ENCODE measurements around the gene C6orf89. TPM values are rescaled to one million over a fixed set of nuclear protein-coding genes. Genes with fewer than 3 reads are reported as not detected.
"Not testable (repeated sequence)": the region's sequence is repeated elsewhere in the genome, so short reads cannot be mapped to it uniquely, and the experiment has no call there.

C6orf89 gene
- total RNA-seq, 1 donor from 2014 or later = 54.2 TPM

DNA sequence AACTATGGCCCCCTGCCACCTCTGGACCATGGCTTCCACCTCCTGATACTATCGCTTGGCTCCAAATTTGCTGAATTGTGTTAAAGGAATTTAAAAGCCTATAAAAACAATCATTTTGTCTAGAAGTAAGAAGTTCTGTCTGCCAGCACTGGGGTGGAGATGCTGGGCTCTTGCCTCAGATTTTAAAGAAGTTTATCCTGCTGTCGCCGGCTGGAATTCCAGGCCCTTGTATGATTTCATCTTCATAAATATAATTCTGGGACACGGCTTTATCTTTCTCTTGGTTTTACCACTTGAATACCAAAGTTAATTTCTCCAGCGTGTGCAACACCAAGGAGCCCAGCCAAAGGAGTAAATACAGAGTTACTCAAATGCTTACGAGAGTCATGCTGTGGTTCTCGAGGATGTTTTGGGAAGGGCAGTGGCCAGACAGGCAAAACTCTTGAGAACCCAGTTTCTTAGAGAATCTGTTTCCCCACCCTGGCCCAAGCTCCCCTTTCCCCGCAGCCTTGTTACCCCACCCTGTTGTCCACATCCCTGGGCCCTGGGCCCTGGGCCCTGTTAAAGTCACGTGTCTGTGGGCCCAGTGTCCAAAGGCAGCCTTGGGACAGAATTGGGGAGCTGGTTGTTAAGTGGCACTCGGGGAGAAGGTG, 31.9 kb downstream of the C6orf89 start:
- intact Hi-C loops (cut with micrococcal nuclease) = no loop called here

- intact Hi-C loops (cut with micrococcal nuclease) = no loop called here
Measured at GRCh38 chr6:36920049-36920448, 34.3 kb downstream of the C6orf89 start.

GRCh38 chr6:36920546-36920945, 34.8 kb downstream of the C6orf89 start:
- intact Hi-C loops (cut with micrococcal nuclease) = no loop called here

DNA sequence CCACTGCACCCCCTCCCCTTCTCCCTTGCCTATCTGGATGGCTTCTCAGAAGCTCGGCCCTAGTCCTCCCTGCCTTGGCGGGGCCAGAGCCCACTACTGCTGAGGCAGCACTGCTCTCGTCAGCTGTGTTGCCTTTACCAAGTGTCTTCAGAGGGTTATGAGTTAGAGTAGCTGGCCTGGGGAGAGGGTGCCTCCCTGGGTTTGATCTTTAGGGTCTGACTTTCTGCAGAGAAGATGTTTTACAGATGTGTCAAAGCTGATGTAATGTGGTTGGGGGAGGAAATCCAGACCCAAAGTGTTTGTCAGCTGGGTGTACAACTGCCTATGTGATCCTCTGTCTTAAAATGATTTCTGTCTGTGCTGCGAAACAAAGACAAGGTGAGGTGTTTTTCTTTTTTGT, 38.4 kb downstream of the C6orf89 start:
- intact Hi-C loops (cut with micrococcal nuclease) = loop anchor here (1.0 kb wide), 1 partner anchor 12 kb away; no protein-coding TSS in a partner anchor

- intact Hi-C loops (cut with micrococcal nuclease) = loop anchor here (1.0 kb wide), 1 partner anchor 13 kb away; no protein-coding TSS in a partner anchor
Measured at GRCh38 chr6:36924778-36925374, 39.1 kb downstream of the C6orf89 start.

DNA sequence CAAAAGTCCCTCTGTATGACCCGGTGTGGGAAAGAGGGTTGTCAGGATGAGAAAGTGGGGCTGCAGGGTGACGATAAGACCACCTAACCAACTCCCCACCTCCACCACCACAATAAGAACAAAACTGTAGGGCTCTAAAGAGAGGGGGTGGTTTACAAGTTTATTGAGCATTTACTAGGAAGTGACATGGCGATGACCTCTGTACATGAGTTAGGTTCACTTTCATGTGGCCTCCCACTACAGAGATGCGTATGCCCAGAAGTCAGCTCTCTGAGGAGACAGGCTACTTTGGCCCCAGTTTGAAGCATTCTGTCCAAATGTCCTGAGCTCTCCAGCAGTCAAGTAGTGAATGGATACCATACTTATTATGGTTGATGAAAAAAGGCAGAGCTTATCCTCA, 40.1 kb downstream of the C6orf89 start:
- intact Hi-C loops (cut with micrococcal nuclease) = no loop called here

DNA sequence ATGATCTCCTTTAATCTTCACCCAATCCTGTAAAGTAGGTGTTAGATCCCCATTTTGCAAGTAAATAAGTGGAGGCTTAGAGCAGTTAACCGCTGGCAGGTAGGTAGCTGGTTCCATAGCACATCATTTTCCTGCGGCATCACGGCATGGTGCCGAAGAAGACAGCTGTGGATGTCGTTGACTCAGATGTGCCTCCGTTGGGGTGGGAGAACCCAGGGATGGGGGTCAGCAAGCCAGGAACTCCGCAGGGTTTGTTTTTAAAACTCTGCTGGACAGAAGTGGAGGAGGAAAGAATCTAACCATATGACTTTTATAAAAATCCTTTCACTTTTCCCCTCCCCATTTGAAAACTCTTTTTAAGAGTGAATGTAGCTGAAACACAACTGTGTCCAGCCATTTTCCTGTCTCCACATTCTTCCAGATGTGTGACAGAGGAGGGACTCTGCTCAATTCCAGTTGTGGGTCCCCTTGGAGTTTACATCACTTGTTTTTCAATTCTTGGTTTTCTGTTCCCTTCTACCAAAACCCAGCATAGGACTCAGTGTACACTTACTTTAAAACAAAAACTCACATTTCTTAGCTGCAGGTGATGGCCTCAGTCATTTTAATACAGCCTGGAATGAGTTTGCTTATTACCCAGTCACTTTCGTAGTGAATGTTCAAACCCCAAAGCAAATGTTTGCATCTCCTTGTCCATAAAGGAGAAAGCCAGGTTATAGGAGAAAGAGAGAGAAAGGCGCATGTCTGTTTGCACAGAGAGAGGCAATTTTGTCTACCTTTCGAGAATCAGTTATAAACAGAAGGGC, 41.2 kb downstream of the C6orf89 start:
- intact Hi-C loops (cut with micrococcal nuclease) = no loop called here

- intact Hi-C loops (cut with micrococcal nuclease) = no loop called here
Measured at GRCh38 chr6:36927691-36928546, 42.2 kb downstream of the C6orf89 start.

- intact Hi-C loops (cut with micrococcal nuclease) = no loop called here
Measured at GRCh38 chr6:36928547-36928918, 42.8 kb downstream of the C6orf89 start.

GRCh38 chr6:36929152-36929551, 43.4 kb downstream of the C6orf89 start:
- intact Hi-C loops (cut with micrococcal nuclease) = no loop called here

GRCh38 chr6:36929607-36930006, 43.9 kb downstream of the C6orf89 start:
- intact Hi-C loops (cut with micrococcal nuclease) = no loop called here

DNA sequence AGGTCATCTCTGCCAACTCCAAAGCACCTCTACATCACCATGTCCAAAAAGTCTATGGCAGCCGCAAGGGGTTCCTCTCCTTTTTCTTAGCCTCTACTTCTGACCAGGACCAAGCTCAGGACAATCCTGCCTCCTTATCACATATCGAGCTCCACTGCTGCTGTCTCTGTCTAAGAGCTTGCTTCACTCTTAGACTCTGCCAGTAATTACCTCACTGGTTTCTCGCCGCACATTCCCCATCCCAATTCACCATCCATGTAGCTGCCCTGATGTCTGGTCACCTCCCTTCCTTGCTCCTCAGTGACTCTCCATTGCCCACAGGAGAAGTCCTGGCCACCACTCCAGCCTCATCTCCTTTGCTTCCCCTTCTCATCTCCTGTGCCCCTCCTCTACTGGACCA, 44.7 kb downstream of the C6orf89 start:
- intact Hi-C loops (cut with micrococcal nuclease) = no loop called here

GRCh38 chr6:36933102-36933501, 47.4 kb downstream of the C6orf89 start:
- intact Hi-C loops (cut with micrococcal nuclease) = no loop called here

DNA sequence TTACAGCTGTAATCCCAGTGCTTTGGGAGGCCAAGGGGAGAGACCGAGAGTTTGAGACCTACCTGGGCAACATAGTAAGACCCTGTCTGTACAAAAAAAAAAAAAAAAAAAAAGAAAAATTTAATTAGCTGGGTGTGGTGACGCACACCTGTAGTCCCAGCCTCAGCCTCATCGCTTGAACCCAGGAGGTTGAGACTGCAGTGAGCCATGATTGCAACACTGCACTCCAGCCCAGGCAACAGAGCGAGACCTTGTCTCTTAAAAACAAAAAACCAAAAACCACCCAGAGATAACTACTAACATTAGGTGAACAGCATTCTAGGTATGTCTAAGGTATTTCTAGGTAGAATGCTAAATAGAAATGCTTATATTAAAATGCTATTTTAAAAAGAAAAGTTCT, 47.8 kb downstream of the C6orf89 start:
- intact Hi-C loops (cut with micrococcal nuclease) = no loop called here

- intact Hi-C loops (cut with micrococcal nuclease) = no loop called here
Measured at GRCh38 chr6:36934901-36935300, 49.1 kb downstream of the C6orf89 start.

GRCh38 chr6:36936824-36937223, 51.1 kb downstream of the C6orf89 start:
- intact Hi-C loops (cut with micrococcal nuclease) = no loop called here

DNA sequence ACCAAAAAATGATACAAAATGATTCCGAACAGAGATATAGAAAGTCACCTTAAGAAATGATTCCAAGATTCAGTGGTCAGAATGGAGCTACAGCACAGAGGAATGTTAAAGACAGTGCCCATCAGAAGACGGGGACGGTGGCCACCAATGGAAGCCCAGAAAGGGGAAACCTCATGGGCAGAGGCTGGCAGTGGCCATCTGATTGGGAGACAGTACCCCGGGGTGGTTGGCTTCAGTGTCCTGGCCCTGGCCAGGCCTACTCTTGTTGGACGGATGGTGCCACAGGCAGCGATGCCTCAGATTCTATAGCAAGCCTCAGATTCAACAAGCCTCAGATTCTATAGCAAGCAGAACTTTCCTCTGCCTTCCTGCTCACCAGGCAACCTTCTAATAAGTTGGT, 52.1 kb downstream of the C6orf89 start:
- intact Hi-C loops (cut with micrococcal nuclease) = no loop called here

GRCh38 chr6:36938536-36938935, 52.8 kb downstream of the C6orf89 start:
- intact Hi-C loops (cut with micrococcal nuclease) = no loop called here

DNA sequence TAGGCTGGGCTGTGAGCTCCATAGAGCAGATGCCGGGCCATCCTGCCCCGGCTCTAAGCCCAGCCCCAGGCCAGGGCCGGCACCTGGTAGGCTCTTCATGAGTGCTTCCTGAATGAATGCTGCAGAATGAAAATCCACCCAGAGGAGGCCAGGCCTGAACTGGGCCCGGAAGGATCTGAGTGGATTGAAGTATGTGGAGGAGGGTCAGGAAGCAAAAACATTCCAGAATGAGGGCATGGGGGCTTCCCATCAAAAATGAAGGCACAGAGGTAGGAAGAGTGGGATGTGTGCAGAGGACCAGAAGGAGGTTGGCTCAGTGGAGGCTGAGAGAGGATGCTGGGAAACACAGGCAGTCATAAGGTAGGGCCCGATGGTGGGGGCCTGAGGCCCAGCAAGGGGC, 53.3 kb downstream of the C6orf89 start:
- intact Hi-C loops (cut with micrococcal nuclease) = not testable (repeated sequence)

- intact Hi-C loops (cut with micrococcal nuclease) = no loop called here
Measured at GRCh38 chr6:36940027-36940426, 54.3 kb downstream of the C6orf89 start.

DNA sequence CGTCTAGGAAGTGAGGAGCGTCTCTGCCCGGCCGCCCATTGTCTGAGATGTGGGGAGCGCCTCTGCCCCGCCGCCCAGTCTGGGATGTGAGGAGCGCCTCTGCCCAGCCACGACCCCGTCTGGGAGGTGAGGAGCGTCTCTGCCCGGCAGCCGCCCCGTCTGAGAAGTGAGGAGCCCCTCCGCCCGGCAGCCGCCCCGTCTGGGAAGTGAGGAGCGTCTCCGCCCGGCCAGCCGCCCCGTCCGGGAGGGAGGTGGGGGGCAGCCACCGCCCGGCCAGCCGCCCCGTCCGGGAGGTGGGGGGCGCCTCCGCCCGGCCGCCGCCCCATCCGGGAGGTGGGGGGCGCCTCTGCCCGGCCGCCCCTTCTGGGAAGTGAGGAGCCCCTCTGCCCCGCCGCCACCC, 55.8 kb downstream of the C6orf89 start:
- intact Hi-C loops (cut with micrococcal nuclease) = not testable (repeated sequence)

Data from T-helper 1 cell treated with Interleukin-12 subunit alpha and Interleukin-12 subunit beta and Interleukin-4 antibody, amounts not matched to agents 30 ng/mL and 1 ng/mL, for 36 hours (primary cell).